HepG2 (cell line): ENCODE measurements around the gene MAN2A2. TPM values are rescaled to one million over a fixed set of nuclear protein-coding genes. Genes with fewer than 3 reads are reported as not detected.

ENCODE experiments used
- ATF1 ChIP-seq: IDR thresholded peaks from 2 replicates; pipeline ENCODE4 v1.6.1; 2016; ENCODE audit warnings: mild to moderate bottlenecking, control low read depth
- FOXJ3 ChIP-seq: sonication (generic); formaldehyde crosslinking; IDR thresholded peaks from 2 replicates; pipeline ENCODE4 v1.4.0; 2020; ENCODE audit warnings: missing genetic modification reagents, mild to moderate bottlenecking, borderline replicate concordance
- HMG20A ChIP-seq: IDR thresholded peaks from 2 replicates; pipeline ENCODE4 v1.6.1; 2016; ENCODE audit warnings: borderline replicate concordance
- JUND ChIP-seq: sonication (generic); formaldehyde crosslinking; IDR thresholded peaks from 2 replicates; pipeline ENCODE4 v1.8.0; 2022; ENCODE audit warnings: mild to moderate bottlenecking, missing genetic modification reagents
- KDM6A ChIP-seq: IDR thresholded peaks from 2 replicates; pipeline ENCODE4 v1.6.1; 2016; ENCODE audit warnings: low read depth
- MLX ChIP-seq: IDR thresholded peaks from 2 replicates; pipeline ENCODE4 v1.6.1; 2016
- MYPOP ChIP-seq: sonication (generic); formaldehyde crosslinking; IDR thresholded peaks from 2 replicates; pipeline ENCODE4 v1.8.1; 2023; ENCODE audit warnings: mild to moderate bottlenecking, moderate library complexity, missing genetic modification reagents
- NCOA5 ChIP-seq: sonication (generic); formaldehyde crosslinking; IDR thresholded peaks from 2 replicates; pipeline ENCODE4 v1.4.0; 2020; ENCODE audit warnings: missing genetic modification reagents
- PHF5A ChIP-seq: IDR thresholded peaks from one replicate; pipeline ENCODE4 v1.6.1; 2018; ENCODE audit warnings: low read depth, missing genetic modification reagents; ENCODE audit not compliant: unreplicated experiment
- PREB ChIP-seq: sonication (generic); formaldehyde crosslinking; IDR thresholded peaks from 2 replicates; pipeline ENCODE4 v1.4.0; 2020; ENCODE audit warnings: missing genetic modification reagents
- PTBP1 ChIP-seq: fragments of 200-400 bp; formaldehyde crosslinking; IDR thresholded peaks from 2 replicates; pipeline ENCODE4 v1.6.1; 2018; ENCODE audit warnings: low read length, low read depth; ENCODE audit not compliant: poor library complexity, severe bottlenecking
- SMARCE1 ChIP-seq: fragments of 450-650 bp; IDR thresholded peaks from 2 replicates; pipeline ENCODE4 v1.6.1; 2017; ENCODE audit warnings: borderline replicate concordance
- SOX5 ChIP-seq: IDR thresholded peaks from 2 replicates; pipeline ENCODE4 v1.6.1; 2016; ENCODE audit warnings: borderline replicate concordance
- SOX6 ChIP-seq, 2 experiments: fragments of 450-650 bp in 1 of 2; sonication (generic) in 1 of 2; formaldehyde crosslinking in 1 of 2; IDR thresholded peaks; 2 replicates each; pipeline versions ENCODE4 v1.4.0 to v1.6.1; 2017 to 2020; ENCODE audit warnings: antibody characterized with exemption in 1 of 2, mild to moderate bottlenecking in 1 of 2, missing genetic modification reagents in 1 of 2
- ZBTB26 ChIP-seq: IDR thresholded peaks from 2 replicates; pipeline ENCODE4 v1.6.1; 2016; ENCODE audit warnings: missing compliant biosample characterization, missing genetic modification reagents, borderline replicate concordance
- ZFAT ChIP-seq: sonication (generic); formaldehyde crosslinking; conservative IDR thresholded peaks from 2 replicates; pipeline ENCODE4 v1.8.1; 2023; ENCODE audit warnings: missing genetic modification reagents, inconsistent platforms
- ZNF331 ChIP-seq: sonication (generic); formaldehyde crosslinking; IDR thresholded peaks from 2 replicates; pipeline ENCODE4 v1.4.0; 2020; ENCODE audit warnings: missing genetic modification reagents
- ZNF354B ChIP-seq: sonication (generic); formaldehyde crosslinking; IDR thresholded peaks from 2 replicates; pipeline ENCODE4 v1.8.0; 2022; ENCODE audit warnings: mild to moderate bottlenecking, missing genetic modification reagents
- ZNF451 ChIP-seq: sonication (generic); formaldehyde crosslinking; IDR thresholded peaks from 2 replicates; pipeline ENCODE4 v1.5.0; 2020; ENCODE audit warnings: mild to moderate bottlenecking, missing genetic modification reagents
- ZNF460 ChIP-seq: sonication (generic); formaldehyde crosslinking; IDR thresholded peaks from 2 replicates; pipeline ENCODE4 v1.5.1; 2020; ENCODE audit warnings: missing genetic modification reagents, mild to moderate bottlenecking, borderline replicate concordance
- ZNF484 ChIP-seq: sonication (generic); formaldehyde crosslinking; IDR thresholded peaks from 2 replicates; pipeline ENCODE4 v1.5.1; 2020; ENCODE audit warnings: mild to moderate bottlenecking, low read depth, missing genetic modification reagents, borderline replicate concordance
- ZNF563 ChIP-seq: sonication (generic); formaldehyde crosslinking; IDR thresholded peaks from 2 replicates; pipeline ENCODE4 v1.8.0; 2022; ENCODE audit warnings: mild to moderate bottlenecking, moderate library complexity, missing genetic modification reagents
- ZNF614 ChIP-seq: IDR thresholded peaks from 2 replicates; pipeline ENCODE4 v1.6.1; 2018; ENCODE audit warnings: missing biosample characterization, missing genetic modification reagents, inconsistent platforms, borderline replicate concordance
- ZNF749 ChIP-seq: sonication (generic); formaldehyde crosslinking; IDR thresholded peaks from 2 replicates; pipeline ENCODE4 v1.8.0; 2022; ENCODE audit warnings: mild to moderate bottlenecking, missing genetic modification reagents, moderate library complexity, borderline replicate concordance
- ZNF879 ChIP-seq: sonication (generic); formaldehyde crosslinking; IDR thresholded peaks from 2 replicates; pipeline ENCODE4 v1.8.1; 2023; ENCODE audit warnings: missing genetic modification reagents
- polyA plus RNA-seq, 8 experiments: library from polyadenylated mRNA; depleted of rRNA in 3 of 8; stranded (reverse) in 7 of 8; unstranded in 1 of 8; fragments of >200 nt; fragmentation: Illumina TruSeq in 4 of 8; extraction: Trizol in 4 of 8; gene quantifications; 2 replicates each; pipeline versions ENCODE4 v1.2.1 to v1.2.3, GENCODE V29; 2011 to 2016; ENCODE audit warnings: low read depth in 4 of 8, missing spikeins in 1 of 8, mixed read lengths in 1 of 8; ENCODE audit not compliant: insufficient read depth in 1 of 8
- total RNA-seq, 5 experiments: library from RNA; depleted of rRNA; stranded (reverse); fragments of >200 nt; fragmentation: Illumina TruSeq; extraction: Trizol; gene quantifications; 2 replicates each; pipeline ENCODE4 v1.2.3, GENCODE V29; 2016; ENCODE audit warnings: low read depth in 1 of 5

Gene MAN2A2
- total and polyA plus RNA-seq, 2 of the 13 experiments (the other 11 are each of a cell fraction or from before 2014, with no cell fraction given) = 17.5 to 51.5 TPM

GRCh38 chr15:90934256-90934948 lies 31.3 kb downstream of the MAN2A2 start (continued):
- TF ChIP-seq ZNF484 (CRISPR knock-in tag) = no peak
- TF ChIP-seq FOXJ3 = no peak
- no peak for TF ChIP-seq KDM6A
- TF ChIP-seq SMARCE1 = no peak
- TF ChIP-seq ZNF331 (CRISPR knock-in tag) = no peak
- TF ChIP-seq ZFAT = no peak
- TF ChIP-seq ZNF451 (CRISPR knock-in tag) = no peak
- TF ChIP-seq MLX (CRISPR knock-in tag) = no peak
- TF ChIP-seq ZNF354B = no peak
- no peak for TF ChIP-seq PREB (CRISPR knock-in tag)
- no peak for TF ChIP-seq NCOA5
- no peak for TF ChIP-seq PTBP1
- no peak for TF ChIP-seq PHF5A (CRISPR knock-in tag)
- no peak for TF ChIP-seq ZNF749
- no peak for TF ChIP-seq ZNF614 (CRISPR knock-in tag)
- no peak for TF ChIP-seq ZNF460 (CRISPR knock-in tag)
- no peak for TF ChIP-seq SOX6 (IDR thresholded peaks at IDR 0.05)
- 0 out of 2 replicates have a peak, but pooled peaks have one; percentile 2 for TF ChIP-seq SOX6 (CRISPR knock-in tag; IDR thresholded peaks at IDR 0.05)
- no peak for TF ChIP-seq ATF1
- no peak for TF ChIP-seq ZBTB26 (CRISPR knock-in tag)
- TF ChIP-seq ZNF879 (CRISPR knock-in tag) = no peak
- TF ChIP-seq HMG20A = no peak
- TF ChIP-seq MYPOP (CRISPR knock-in tag) = 0 out of 2 replicates have a peak, but pooled peaks have one; percentile 9
- TF ChIP-seq ZNF563 = no peak
- TF ChIP-seq SOX5 = no peak
- TF ChIP-seq JUND (CRISPR knock-in tag) = no peak
